CD4-positive, alpha-beta T cell treated with Interleukin-2 at 100 ng/mL for 4 hours (primary cell): ENCODE results near the gene IFIT1.
"Not testable (repeated sequence)": the region's sequence is repeated elsewhere in the genome, so short reads cannot be mapped to it uniquely, and the experiment has no call there.

Experiments used
- DNase-seq: peaks from one replicate; pipeline ENCODE4 v3.0.0-alpha.2; 2020; ENCODE audit warnings: low spot score

The IFIT1 gene

GRCh38 chr10:89367529-89367928 lies 24.9 kb upstream of the IFIT1 start:
- DNase-seq = peak; percentile 68

GRCh38 chr10:89368129-89368528 lies 24.3 kb upstream of the IFIT1 start:
- no peak for DNase-seq

DNA sequence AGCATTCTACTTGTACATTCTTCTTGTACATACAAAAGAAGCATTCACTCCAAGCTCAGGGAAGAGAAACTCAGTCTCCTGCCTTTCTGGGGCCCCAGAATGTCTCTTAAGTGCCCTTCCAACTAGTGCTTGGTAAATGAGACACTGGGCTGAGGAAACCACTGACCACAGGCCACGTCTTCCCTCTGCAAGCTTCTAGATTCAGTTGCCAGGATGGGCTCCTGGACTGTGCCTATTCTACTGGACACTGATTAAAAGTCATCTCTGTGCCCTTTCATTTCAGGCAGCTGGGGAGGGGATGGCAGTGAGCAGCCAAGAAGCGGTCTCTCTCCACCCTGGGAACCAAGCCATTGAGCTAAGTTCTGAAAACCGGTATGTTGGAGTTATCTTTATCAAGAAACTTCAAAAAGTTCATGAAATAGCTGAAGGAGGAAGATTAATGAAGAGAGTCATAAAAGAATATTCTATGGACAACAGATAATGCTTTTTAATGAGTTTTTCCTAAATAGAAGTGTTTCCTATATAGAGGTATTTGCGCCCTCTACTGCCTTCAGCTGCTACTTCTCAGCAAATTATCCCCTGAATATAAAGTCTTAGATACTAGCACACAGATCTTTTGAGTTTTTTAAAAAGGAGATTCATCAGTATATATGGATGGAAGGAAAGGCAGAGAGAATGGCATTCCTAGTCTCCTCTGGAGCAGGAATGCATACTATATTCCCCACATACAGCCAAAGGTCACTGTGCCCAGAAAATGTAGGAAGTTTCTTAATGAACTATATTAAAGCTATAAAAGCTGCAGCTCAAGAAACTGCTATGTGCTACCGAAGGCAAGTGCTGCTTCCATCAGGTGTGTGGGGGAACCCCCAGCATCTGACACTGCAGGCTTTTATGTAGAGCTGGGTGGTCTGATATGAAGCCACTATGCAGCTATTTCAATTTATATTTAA lies 23.0 kb upstream of the IFIT1 start:
- peak; percentile 38 for DNase-seq

- DNase-seq = no peak
Observed at GRCh38 chr10:89371079-89371478, 21.3 kb upstream of the IFIT1 start.

DNA sequence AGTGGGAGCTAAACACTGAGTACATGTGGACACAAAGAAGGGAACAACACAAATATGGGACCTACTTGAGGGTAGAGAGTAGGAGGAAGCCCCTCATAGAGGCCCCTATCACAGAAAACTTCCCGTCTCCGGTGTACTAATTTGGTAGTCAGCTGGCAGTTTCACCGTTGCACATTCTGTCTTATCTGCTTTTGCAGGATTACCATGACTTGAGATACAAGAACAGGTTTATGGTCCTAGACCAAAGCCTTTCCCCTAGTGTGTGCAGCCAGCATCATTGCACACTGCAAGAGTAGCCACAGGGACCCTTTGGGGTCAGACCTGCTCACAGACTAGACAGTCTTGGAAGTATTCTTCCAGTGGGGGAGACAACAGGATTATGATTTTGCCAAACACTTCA lies 20.4 kb upstream of the IFIT1 start:
- no peak for DNase-seq

GRCh38 chr10:89373916-89374711 lies 18.3 kb upstream of the IFIT1 start:
- no peak for DNase-seq

GRCh38 chr10:89374713-89375141 lies 17.7 kb upstream of the IFIT1 start:
- DNase-seq = no peak

GRCh38 chr10:89377705-89378637 lies 14.5 kb upstream of the IFIT1 start, which contains the start of gene IFIT1B:
Gene IFIT1B (plus strand): TSS chr10:89378056. CDS start chr10:89378136, 80 bp downstream.
- no peak for DNase-seq

- DNase-seq = no peak
Observed at GRCh38 chr10:89379103-89379502, 13.3 kb upstream of the IFIT1 start.

DNA sequence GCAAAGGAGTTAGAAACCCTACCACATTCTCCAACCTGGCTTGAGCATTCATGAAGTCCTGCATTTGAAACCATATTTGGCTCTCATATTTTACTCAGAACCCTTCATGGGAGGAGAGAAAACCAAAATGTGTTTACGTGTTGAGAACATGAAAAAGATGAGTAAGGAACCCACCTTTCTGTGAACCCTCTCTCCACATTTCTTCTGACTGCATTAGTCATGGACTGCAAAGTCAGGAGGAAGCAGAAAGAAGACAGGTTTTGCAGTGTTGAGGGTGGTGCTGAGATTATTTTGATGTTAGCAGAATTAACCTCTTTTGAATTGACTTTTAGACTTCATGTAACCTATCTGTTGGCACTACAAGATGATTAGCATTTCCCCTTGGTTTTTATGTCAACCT lies 9.7 kb upstream of the IFIT1 start:
- DNase-seq = no peak

DNA sequence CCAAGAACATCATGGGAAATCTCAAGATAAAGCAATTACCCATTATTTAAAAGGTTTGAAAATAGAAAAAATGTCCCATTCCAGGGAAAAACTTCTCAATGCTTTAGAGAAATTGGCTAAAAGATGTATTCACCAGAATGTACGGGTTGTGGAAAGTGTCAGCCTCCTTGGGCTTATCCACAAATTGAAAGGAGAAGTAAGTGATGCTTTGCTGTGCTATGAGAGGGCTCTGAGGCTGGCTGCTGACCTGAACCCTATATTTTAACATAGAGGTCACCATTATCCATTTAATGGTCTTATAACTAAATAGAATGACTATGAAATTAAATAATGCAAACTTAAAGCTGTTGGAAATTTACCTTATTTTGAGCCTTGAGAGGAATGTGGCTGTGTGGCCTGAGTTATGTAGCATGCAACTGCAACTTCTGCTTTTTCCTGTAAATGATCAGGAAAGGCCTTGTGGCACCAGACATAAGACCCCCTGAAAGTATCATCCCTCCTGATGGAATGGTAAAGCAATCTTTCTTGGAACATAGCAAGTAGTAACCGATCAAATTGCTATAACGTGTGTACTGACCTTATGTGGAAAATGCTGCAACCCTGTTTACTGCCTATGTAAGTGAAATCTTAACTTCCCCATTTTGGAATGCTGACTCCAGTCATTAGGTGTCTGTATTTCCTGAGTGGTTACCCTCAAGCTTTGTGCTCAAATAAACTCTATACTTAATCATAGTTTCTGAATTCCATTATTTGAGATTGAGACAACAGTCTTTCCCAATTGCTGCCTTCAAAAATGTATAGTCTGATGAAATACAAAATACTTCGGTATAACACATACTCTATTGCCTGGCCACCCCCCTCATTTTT lies 7.7 kb upstream of the IFIT1 start:
- no peak for DNase-seq

- no peak for DNase-seq
Observed at GRCh38 chr10:89388806-89389205, 3.6 kb upstream of the IFIT1 start.

DNA sequence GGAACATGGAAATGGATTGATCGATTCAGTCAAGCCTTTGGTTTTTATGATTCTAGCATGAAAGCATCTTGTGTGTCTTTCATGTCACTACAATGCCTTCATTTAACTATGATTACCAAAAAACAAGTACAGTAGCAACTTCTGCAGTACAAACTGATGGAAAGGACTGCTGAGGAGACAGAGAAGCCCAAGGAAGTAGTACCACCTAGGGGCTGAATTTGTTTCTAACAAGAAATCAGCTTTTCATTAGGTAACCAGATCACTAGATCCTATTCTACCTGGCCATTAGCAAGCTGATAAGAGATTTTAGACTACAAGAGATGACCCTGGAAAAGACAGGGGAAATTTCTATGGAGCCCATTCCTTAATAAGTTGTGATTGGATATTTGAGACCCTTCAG lies 3.2 kb upstream of the IFIT1 start:
- peak; percentile 35 for DNase-seq

GRCh38 chr10:89390476-89391225 lies 1.8 kb upstream of the IFIT1 start:
- DNase-seq = no peak

GRCh38 chr10:89391226-89391576 lies 1.2 kb upstream of the IFIT1 start:
- not testable (repeated sequence) for DNase-seq

- DNase-seq = no peak
Observed at GRCh38 chr10:89392974-89393373, 551 bp downstream of the IFIT1 start.

DNA sequence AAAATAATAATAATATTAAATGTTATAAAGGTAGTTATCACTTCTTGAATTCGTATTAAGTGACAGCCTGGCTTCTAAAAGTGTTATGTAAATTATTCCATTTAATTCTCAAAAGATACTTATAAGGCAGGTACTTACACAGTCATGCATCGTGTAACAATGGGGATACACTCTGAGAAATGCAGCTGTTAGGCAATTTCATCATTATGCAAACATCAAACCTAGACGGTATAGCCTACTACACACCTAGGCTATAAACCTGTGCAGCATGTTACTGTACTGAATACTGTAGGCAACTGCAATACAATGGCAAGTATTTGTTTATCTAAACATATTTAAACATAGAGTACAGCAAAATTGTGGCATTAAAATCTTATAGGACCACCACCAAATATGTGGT lies 1.5 kb downstream of the IFIT1 start:
- no peak for DNase-seq

- no peak for DNase-seq
Observed at GRCh38 chr10:89395141-89395540, 2.7 kb downstream of the IFIT1 start.

- no peak for DNase-seq
Observed at GRCh38 chr10:89398003-89398749, 5.8 kb downstream of the IFIT1 start.
